Stimulated activated CD8-positive, alpha-beta memory T cell treated with anti-CD3 and anti-CD28 coated beads, Interleukin-12 subunit alpha, Interleukin-12 subunit beta, amount 100 ng/mL, for 4 hours (primary cell): ENCODE measurements around the gene CAVIN2.

Source experiments
- DNase-seq: peaks from one replicate; pipeline ENCODE4 v3.0.0-alpha.2; 2020; ENCODE audit warnings: low read depth

Gene CAVIN2

GRCh38 chr2:191864628-191865374 lies 17.9 kb upstream of the CAVIN2 start:
- DNase-seq: no peak

DNA sequence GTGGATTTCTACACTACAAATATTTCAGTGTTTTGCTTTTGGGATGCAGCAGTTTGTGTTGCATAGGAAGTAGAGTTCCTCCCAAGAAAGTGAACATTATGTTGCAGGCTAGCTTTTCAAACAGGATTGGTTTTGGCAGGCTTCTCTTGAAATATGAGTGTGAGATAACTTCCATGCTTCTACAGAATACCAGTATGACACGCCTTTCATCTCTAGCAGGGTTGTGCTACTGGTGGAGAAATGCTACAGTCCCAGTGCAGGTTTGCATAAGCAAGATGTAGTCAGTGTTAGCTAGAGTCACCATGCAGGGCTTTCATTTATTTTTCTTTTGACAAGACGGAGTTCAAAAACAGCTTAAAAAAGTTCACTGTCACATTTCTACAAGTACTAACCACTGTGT lies 17.1 kb upstream of the CAVIN2 start:
- no peak for DNase-seq

GRCh38 chr2:191862156-191862775 lies 15.4 kb upstream of the CAVIN2 start:
- DNase-seq: no peak

DNA sequence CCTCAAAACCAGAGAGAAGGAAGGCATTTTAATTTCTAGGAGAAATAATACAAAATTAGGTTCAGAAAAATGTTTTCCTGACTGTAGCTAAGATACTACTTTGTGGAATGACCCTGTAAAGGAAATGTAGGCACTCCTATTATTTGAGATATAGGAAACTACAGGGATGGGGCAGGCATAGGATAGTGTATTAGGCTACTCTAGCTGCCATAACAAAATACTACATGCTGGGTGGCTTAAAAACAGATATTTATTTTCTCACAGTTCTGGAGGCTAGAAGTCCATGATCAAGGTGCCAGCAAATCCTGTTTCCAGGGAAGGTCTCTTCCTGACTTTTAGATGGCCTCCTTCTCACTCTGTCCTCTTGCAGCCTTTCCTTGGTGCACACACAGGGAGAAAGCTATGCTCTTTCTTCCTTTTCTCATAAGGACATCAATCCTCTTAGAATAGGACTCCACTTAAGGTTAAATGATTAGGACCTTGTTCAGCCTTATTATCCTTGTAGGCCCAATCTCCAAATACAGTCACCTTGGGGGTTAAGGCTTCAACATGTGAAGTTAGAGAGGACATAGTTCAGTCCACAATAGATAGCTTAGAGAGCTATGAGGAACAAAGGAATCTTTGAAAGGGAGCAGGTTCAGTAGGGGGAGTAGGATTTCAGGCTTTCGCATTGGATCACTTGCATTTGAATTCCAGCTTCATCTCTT lies 14.0 kb upstream of the CAVIN2 start:
- DNase-seq: no peak

DNA sequence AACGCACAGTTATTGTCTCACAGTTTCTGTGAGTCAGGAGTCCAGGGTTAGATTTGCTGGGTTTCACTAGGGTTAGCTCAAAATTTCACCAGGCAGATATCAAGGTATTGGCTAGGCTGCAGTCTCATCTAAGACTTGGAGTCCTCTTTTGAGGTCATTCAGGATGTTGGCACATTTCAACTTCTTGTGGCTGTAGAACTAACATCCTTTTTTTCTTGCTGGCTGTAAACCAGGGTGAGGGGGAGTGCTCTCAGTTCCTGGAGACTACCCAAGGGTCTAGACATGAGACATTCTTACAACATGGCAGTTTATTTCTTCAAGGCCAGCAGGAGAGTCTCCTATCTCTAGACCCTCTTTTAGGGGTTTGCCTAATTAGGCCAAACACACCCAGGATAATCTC lies 12.8 kb upstream of the CAVIN2 start:
- no peak for DNase-seq

- no peak for DNase-seq
Observed at GRCh38 chr2:191857886-191858285, 11.0 kb upstream of the CAVIN2 start.

GRCh38 chr2:191857259-191857805 lies 10.4 kb upstream of the CAVIN2 start:
- no peak for DNase-seq

- no peak for DNase-seq
Observed at GRCh38 chr2:191856111-191856876, 9.4 kb upstream of the CAVIN2 start.

- no peak for DNase-seq
Observed at GRCh38 chr2:191855382-191855781, 8.5 kb upstream of the CAVIN2 start.

- no peak for DNase-seq
Observed at GRCh38 chr2:191854382-191855372, 7.8 kb upstream of the CAVIN2 start.

- no peak for DNase-seq
Observed at GRCh38 chr2:191853843-191854242, 7.0 kb upstream of the CAVIN2 start.

DNA sequence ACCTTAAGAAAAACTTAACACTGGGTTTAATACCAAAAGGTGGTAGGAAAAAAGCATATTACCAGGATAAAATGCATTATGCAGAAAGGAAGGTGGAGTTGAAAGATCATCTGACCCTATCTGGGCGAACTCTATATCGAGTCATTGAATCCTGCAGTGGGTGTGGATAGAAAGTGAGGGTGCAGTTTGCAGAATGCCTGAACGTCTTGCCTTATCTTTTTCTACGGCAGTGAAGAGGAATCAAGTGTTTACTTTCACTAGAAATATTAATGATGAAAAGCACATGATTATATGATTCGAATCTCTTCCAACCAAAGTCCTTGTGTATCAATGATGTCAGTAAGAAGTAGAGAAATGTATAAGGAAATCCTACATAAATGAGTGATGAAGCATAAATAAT lies 4.3 kb upstream of the CAVIN2 start:
- DNase-seq: no peak

DNA sequence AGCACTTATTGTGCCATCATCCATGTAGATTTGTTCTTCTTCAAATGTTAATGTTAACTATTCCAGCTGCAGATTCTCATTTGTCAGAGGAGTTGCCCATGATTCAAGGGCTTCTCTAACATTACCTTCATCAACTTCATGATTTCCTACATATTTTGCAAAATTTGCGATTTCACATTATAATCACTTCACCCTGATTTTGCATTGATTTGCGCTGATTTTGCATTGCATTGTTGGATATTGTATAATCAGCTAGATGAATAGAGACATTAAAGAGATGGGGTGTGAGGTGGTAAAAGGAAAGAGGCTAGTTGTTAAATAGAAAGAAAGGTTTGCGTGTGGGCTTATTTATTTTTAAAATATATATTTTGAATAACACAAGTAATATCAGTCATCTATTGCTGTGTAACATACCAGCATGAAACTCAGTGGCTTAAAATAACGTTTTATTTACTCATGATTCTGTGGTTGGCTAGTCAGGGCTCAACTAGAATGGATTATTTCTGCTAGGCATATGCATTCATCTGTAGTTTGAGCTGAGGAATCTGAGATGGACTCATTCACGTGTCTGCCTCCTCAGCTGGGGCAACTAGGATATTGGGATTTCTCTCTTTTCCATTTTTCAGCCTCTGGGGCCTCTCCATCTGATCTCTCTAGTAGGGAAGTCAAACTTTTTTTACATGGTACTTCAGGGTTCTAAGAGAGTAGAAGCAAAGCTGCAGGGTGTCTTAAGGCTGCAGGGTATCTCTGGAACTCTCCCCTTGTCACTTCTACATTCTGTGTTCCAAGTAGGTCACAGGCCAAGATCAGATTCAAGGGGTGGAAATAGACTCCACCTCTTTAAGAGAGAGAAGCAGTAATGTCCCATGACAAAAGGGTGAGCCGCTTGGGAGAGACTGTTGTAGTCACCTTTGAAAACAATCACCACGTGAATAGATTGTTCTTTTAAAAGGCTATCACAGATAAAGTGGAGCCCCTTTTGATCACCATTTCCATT lies 2.2 kb upstream of the CAVIN2 start:
- no peak for DNase-seq

DNA sequence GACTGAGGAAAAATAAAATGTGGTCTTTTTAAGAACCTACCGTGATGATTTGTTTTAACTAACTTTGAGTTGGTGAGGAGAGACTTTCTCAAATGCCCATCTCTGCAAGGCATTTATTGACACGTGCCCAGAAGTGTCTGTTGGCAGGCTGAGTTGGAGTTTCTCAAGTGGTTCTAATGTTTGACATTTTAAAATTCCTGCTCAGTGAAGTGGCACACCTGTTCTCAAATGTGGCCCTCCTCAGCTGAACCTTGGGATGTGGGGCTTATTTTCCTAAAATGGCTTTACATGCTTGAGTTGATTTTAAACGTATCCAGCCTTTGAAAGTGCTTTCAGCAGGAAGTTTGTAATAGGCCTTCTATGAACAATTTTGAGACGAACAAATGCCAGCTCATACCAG lies 876 bp upstream of the CAVIN2 start:
- DNase-seq: no peak

- no peak for DNase-seq
Observed at GRCh38 chr2:191845876-191846514, 893 bp downstream of the CAVIN2 start.

DNA sequence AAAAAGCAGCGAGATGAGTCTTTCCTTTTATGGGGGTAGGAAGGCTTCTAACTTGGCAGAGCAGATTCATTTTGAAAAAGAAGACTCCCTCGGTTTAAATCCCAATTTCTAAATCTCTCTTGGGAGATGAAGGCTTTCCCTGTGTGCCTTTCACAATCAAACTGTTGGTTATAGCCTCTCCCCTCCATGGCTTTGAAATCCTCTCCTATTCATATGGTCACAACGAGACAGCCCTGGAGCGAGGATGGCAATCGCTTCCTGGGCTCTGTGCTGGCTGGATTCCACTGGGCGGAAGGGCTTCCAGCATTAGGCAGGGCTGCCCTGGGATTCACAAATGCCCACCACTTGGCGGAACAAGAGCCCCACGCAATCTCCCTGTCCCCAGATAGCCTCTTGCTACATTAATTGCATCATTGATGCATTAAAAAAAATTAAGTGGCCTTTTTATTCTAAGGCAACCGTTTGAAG lies 1.6 kb downstream of the CAVIN2 start:
- no peak for DNase-seq

GRCh38 chr2:191844706-191845105 lies 2.2 kb downstream of the CAVIN2 start:
- DNase-seq: no peak

GRCh38 chr2:191840921-191841320 lies 6.0 kb downstream of the CAVIN2 start:
- no peak for DNase-seq
